Activated T-cell treated with anti-CD3 and anti-CD28 coated beads for 1 hour (primary cell): ENCODE measurements around the gene OPCML.

Experiments
- DNase-seq: peaks from one replicate; pipeline ENCODE4 v3.0.0-alpha.2; 2020; ENCODE audit warnings: low read depth

The OPCML gene

DNA sequence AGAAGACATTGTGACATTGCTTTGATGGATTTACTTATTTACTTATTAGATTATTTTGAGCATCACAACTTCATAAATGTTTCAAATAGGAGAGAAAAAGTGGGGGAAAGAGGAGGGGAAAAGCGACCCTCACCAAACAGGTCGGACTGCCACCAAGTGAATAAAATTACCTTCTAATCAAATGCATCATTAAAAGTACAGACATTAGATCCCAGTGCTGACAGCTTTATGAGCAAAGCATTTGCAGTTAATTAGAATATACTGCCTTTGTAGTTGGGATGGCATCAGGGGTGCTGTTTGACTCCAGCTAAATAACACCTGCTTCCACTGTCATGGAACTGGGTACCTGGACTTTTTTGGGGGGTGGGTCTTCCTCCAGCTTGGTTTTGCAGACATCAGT lies 299.6 kb downstream of the OPCML start:
- DNase-seq = no peak

DNA sequence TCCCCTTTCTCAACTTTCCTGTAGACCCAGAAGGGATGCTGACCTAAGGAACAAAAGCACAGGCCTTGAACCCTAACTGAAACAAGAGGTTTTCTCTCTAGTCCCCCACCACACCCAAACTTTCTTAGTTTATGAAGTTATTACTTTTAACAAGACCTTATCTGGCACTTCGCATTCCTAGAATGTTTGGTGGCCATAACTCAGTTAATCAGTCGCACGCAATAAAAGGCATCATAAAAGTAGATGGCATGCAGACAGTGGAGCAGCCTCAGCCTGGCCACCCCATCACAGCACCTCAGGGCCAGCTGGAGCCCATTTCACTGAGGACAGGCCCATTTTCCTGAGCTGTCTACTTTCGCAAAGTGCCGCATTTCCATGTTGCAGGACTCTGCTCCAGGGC lies 301.9 kb downstream of the OPCML start:
- no peak for DNase-seq

DNA sequence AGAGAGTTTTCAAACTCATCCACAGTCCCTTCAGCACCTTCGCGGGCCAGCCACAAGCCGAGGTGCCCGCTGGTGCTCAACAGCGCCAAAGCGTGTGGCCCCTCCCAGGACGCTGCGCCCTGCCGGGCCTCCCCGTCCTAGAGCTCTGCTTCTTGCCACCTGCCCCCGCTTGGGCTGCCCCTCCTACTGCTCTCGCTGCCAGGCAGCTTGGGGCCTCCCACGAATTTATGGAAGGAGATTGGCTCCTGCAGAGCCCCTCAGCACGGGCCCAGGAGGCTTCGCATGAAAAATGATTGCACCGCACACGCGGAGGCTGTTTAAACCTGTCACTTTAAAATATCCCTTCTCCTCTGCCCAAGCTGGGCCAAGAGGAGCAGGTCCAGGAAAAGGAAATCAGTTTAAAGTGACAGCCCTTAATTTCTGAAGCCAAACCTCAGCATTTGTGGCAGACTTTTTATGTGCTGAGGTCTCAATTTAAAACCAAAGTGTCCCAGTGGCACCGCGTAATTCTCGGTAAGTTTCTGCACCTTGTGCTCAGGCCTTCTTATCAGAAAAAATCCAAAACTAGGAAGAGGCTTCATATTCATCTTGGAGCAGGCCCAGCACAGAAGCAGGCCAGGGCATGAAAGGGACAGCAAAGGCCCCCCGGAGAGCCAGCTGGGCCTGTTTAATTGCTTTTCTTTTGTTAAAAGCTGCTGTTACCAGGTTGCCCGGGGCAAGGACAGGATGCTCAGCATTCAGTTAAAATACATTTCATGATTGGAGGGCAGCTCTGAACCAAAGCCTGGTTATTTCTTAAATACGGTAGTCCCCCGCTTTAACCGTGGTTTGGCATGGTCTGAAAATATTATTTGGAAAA lies 303.6 kb downstream of the OPCML start:
- no peak for DNase-seq

DNA sequence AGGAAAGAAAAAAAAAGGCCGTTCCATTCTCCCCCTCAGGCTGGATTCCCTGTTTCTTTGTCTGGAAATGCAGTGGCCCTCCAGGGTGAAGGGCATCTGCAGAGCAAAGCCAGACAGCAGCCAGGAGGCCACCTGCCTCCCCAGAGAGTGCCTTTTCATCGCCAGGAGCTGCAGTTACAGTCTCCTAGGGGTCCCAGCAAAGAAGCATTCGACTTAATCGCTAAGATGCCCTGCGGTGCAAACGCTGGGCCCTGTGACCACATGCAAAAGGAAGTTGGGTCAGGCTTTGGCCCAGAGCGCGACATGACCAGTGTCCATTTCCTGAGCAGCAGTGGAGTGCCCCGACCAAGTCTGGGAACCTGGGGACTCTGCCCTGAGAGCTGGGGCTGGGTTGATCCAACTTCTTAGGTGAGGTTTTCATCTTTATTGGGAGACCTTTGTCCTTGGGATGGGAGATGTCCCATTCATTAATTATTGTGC lies 304.6 kb downstream of the OPCML start:
- DNase-seq = no peak

DNA sequence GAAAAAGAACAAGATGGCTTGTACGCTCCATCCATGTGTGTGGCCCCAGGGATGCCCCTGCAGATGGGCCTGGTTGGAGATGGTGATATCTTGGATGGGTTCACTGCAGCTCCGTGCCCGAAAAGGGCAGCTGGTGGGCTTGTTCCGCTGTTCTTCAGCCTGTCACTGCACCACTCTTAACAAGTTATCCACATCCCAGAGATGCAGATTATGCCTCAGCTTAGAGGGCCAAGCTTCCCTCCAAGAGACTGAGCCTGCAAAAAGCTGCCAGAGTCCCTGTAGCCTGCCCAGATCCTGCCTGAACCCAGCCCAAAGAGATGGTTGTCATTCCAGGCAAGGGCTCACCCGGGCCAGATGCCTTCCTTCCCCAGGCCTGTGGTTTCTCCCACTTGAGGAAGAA lies 308.0 kb downstream of the OPCML start:
- DNase-seq = no peak

DNA sequence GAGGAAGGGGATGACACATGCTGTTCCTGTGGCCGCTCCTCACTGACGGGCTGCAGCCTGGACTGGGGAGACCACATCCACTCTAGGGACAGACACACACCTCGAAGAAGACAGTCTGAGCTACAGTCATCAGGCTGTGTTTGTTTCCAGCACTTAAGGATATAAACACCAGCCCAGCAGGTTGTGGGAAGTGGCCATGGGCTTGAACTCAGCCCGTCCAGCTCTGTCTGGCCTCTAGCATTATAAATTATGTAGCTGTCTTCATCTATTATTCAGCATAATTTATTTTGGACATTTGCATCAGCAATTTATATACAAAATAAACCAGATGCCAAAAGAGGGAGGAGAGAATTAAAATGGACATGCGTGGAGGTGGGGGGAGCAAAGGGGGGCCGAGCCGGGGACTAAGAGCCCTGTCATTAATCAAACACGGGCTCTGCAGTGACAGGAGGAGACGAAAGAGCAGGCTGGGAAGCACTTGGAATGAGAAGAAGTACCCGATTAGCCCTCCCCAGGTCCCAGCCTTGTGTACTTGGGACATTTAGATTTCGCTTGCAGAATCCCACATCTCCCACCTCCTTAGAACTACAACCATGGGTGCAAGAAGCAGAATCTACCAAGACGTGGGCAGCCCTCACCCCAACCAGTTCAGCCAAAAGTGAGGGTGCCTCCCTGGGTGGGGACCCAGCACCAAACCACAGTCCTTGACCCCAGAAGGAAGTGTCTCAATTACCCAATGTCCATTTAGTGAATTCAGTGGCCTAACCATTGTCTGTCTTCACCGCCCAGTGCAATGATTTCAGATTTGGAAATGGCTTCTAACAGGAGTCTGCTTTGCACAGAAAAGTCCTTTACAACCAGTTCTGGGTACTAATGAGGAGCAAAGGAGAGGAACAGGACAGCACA lies 309.6 kb downstream of the OPCML start:
- no peak for DNase-seq

- DNase-seq = no peak
Observed at GRCh38 chr11:133219543-133219942, 312.8 kb downstream of the OPCML start.

- DNase-seq = no peak
Observed at GRCh38 chr11:133216813-133217212, 315.5 kb downstream of the OPCML start.

DNA sequence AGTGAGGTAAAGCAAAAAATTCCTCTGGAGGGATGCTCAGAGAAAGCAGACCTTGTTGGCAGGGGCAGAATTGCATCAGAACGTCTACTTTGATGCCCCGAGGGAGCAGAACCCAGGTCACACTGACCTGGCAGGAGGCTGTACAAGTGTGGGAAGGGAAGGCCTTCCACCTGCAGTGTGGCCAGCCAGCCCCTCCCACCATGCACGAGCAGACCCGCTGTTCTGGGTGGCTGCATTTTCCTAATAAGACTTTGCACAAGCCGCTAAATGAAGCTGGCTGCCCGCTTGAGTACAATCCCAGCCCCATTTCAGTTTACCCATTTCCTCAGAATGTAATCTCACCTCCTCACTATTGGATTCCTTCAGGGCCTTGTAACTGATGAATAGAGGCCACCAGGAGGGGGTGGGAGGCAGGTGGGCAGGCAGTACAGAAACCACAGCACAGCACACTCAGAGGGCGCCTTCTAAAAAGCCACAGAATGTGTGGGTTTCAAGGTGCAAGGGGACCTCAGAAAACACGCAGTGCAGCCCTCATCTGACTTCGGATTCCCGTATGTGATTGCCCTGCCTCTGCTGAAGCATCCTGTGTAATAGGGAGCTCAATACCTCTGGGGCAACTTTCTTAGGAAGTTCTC lies 316.6 kb downstream of the OPCML start:
- DNase-seq = no peak

DNA sequence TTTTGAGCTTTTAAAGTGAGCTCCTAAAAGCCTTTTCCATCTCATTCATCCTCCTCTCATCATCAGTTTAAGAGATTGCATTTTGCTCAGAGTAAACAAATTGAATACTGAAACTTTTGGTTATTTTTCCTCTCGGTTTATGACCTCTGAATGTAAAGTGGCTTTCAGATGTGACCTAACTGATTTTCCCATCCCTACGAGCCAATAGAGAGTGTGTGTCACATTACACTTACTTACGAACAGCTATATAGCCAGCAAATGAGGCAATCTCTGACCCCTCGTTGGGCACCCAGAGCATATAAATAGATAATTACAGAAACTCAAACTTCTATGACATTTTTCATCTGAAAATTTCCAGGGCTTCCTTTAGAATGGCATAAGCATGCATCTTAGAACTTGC lies 317.7 kb downstream of the OPCML start:
- no peak for DNase-seq

GRCh38 chr11:133212201-133212600 lies 320.1 kb downstream of the OPCML start:
- DNase-seq = no peak

GRCh38 chr11:133207995-133208394 lies 324.3 kb downstream of the OPCML start:
- no peak for DNase-seq

DNA sequence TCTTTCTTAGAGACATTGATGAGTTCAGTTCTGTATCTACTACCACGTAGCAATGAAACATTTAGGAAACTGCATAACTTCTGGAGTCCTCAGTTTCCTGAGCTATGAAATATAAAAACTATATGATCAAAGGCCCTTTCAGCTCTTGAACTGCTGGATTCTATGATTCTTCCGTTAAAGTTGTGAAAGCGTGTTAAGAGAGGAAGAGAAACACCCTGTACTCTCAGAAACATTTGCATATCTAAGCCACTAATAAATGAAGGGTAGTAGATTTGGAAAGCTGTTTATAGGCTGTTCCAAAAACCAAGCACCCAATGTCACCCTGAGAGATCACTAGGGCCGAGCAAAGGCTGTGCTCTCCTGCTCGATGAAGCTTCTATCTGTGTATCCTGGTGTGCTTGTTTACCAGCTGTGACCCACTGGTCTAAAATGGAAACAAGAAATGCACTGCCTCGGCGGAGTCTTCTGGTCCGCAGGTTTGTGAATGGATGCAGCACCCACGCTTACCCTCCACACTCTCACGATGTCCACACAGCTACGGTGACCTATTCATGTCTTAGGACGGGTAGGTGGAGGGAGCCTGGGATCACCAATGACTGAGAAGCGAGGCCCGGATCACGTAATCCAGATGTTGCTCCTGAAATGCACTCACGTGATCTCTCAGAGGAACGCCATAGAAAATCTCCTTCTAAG lies 325.8 kb downstream of the OPCML start:
- DNase-seq = no peak

DNA sequence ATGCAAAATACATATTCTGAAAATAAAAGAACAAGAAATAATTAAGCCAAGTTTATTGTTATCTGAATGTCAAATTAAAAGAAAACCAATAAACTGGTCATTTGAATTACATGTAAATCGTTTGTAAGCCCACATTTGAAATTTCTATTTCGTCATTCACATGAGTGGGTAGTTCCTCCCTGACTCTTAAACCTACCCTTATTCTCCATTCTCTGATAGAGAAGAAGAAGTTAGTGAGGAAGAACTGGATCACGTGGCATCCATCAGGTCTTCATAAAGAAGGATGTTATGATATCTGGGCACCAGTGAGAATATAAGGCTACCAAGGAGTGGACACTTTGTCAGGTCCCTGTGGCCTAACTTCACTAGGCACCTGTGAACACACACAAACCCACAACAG lies 328.1 kb downstream of the OPCML start:
- no peak for DNase-seq

DNA sequence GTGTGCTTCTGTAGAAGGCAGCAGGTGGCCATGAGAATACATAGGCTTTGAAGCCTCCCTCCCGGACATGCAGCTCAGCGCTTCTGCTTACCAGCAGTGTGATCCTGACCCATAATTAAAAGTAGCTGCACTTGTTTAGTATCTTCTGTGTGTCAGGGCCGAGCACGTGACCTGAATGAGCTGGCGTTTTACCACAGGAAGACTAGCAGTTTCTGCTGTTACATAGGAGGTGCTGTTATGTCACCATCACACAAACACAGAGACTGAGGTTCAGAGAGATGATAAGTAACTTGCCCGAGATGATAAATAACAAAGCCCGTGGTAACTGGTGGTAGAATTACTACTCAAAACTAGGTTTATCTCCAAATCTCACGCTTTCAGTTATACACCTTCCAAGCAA lies 329.5 kb downstream of the OPCML start:
- no peak for DNase-seq

- DNase-seq = no peak
Observed at GRCh38 chr11:133198438-133198837, 333.9 kb downstream of the OPCML start.

- no peak for DNase-seq
Observed at GRCh38 chr11:133197425-133197824, 334.9 kb downstream of the OPCML start.

DNA sequence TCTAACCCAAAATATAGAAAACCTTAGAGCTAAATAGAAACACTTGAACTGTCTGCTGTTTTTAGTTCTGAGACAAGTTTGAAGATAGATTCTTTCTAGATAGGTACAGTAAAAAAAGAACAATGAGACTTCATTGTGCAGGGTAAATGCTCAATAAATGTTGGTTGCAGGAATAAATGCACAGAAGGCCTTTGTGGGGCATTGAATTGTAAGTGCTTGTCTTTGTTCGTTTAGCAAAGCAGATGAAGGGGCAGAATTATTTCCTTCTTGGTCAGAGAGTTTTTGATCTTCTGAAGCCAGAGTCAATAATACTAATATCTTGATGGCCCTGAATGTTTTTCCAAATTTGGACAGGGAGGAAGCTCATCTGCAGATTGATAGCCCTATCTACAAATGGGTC lies 340.4 kb downstream of the OPCML start:
- no peak for DNase-seq

GRCh38 chr11:133181667-133182066 lies 350.6 kb downstream of the OPCML start:
- DNase-seq = no peak

DNA sequence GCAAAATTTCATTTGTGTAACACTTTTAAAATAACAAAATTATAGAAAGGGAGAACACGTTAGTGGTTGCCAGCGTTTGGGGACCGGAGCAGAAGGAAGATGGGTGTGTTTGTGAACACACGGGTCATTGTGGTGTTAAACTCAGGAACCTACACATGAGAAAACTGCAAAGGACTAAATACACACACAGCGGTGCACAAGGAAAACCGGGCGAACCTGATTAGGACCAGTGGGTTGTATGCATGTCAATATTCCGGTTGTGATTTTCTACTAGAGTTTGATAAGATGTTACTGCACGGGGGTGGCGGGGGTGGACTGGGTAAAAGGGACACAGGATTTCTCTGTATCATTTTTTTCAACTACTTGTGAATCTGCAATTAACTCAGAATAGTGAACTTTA lies 351.2 kb downstream of the OPCML start:
- no peak for DNase-seq

GRCh38 chr11:133180201-133180600 lies 352.1 kb downstream of the OPCML start:
- no peak for DNase-seq

GRCh38 chr11:133176748-133177147 lies 355.6 kb downstream of the OPCML start:
- DNase-seq = no peak
